HepG2 (cell line): ENCODE data around the gene NFIC.

ENCODE experiments used
- ATF6 ChIP-seq: sonication (generic); formaldehyde crosslinking; conservative IDR thresholded peaks from 2 replicates; pipeline ENCODE4 v1.4.0; 2020; ENCODE audit warnings: missing genetic modification reagents
- CTCF ChIP-seq: sonication (generic); formaldehyde crosslinking; IDR thresholded peaks from 2 replicates; pipeline ENCODE4 v1.5.0; 2020; ENCODE audit warnings: mild to moderate bottlenecking, missing genetic modification reagents, moderate library complexity
- ESRRA ChIP-seq: sonication (generic); formaldehyde crosslinking; IDR thresholded peaks from 2 replicates; pipeline ENCODE4 v1.5.1; 2020; ENCODE audit warnings: mild to moderate bottlenecking, low read depth, missing genetic modification reagents
- FOXA1 ChIP-seq, 2 experiments: fragments of 450-650 bp in 1 of 2; sonication (generic) in 1 of 2; formaldehyde crosslinking in 1 of 2; IDR thresholded peaks; 2 replicates each; pipeline versions ENCODE4 v1.4.0 to v1.6.1; 2016 to 2020; ENCODE audit warnings: missing genetic modification reagents in 1 of 2
- FOXO4 ChIP-seq: sonication (generic); formaldehyde crosslinking; conservative IDR thresholded peaks from 2 replicates; pipeline ENCODE4 v1.8.1; 2023; ENCODE audit warnings: missing genetic modification reagents
- HOMEZ ChIP-seq: IDR thresholded peaks from 2 replicates; pipeline ENCODE4 v1.6.1; 2016; ENCODE audit warnings: low read depth
- ISL2 ChIP-seq: sonication (generic); formaldehyde crosslinking; IDR thresholded peaks from 2 replicates; pipeline ENCODE4 v1.5.0; 2020; ENCODE audit warnings: missing genetic modification reagents
- MIER2 ChIP-seq: IDR thresholded peaks from 2 replicates; pipeline ENCODE4 v1.6.1; 2016; ENCODE audit warnings: missing biosample characterization, missing genetic modification reagents
- POLR2A ChIP-seq, 2 experiments: IDR thresholded peaks; 2 replicates each; pipeline ENCODE4 v1.6.1; 2011; ENCODE audit warnings: low read depth in 2 of 2, low read length in 2 of 2, mild to moderate bottlenecking in 1 of 2, moderate library complexity in 1 of 2; ENCODE audit not compliant: insufficient read depth in 1 of 2
- TAF1 ChIP-seq: sonication (generic); formaldehyde crosslinking; IDR thresholded peaks from 2 replicates; pipeline ENCODE4 v1.4.0; 2020; ENCODE audit warnings: missing genetic modification reagents
- USF2 ChIP-seq, 2 experiments: sonication (generic) in 1 of 2; formaldehyde crosslinking in 1 of 2; IDR thresholded peaks; 2 replicates each; pipeline versions ENCODE4 v1.5.1 to v1.6.1; 2011 to 2020; ENCODE audit warnings: borderline replicate concordance in 1 of 2, low read depth in 1 of 2, low read length in 1 of 2, mild to moderate bottlenecking in 1 of 2, missing genetic modification reagents in 1 of 2, moderate library complexity in 1 of 2

GRCh38 chr19:3415695-3416094 lies 49.3 kb downstream of the NFIC start:
- TF ChIP-seq FOXA1 (IDR thresholded peaks at IDR 0.05) = no peak
- no peak for TF ChIP-seq FOXA1 (CRISPR knock-in tag; IDR thresholded peaks at IDR 0.05)
- TF ChIP-seq CTCF (CRISPR knock-in tag) = no peak
- TF ChIP-seq HOMEZ (CRISPR knock-in tag) = no peak
- TF ChIP-seq USF2 (IDR thresholded peaks at IDR 0.05; ENCODE audit: low read depth, low read length) = no peak
- TF ChIP-seq USF2 (CRISPR knock-in tag; IDR thresholded peaks at IDR 0.05; ENCODE audit: borderline replicate concordance) = no peak
- no peak for TF ChIP-seq TAF1
- no peak for TF ChIP-seq POLR2A (IDR thresholded peaks at IDR 0.05; ENCODE audit: insufficient read depth in 1 of 2, low read depth in 2 of 2, low read length in 2 of 2)
- TF ChIP-seq ESRRA = no peak
- TF ChIP-seq ISL2 (CRISPR knock-in tag) = no peak
- TF ChIP-seq ATF6 = no peak
- no peak for TF ChIP-seq MIER2
- no peak for TF ChIP-seq FOXO4 (CRISPR knock-in tag)
